Neural crest cell (in vitro differentiated cells): Measurements from ENCODE around the gene TCFL5. TPM values are rescaled to one million over a fixed set of nuclear protein-coding genes. Genes with fewer than 3 reads are reported as not detected.
A peak's percentile ranks its signal among the peaks of the same experiment; 100 is the strongest.
"Not testable (repeated sequence)": the region's sequence is repeated elsewhere in the genome, so short reads cannot be mapped to it uniquely, and the experiment has no call there.

ENCODE experiments used
- DNase-seq: peaks from one replicate; pipeline ENCODE4 v3.0.0; 2021; ENCODE audit warnings: low read depth, mixed read lengths, low spot score
- H3K27ac Mint-ChIP-seq: one replicate; pipeline ENCODE4 v1.8.0; 2021; ENCODE audit warnings: mild to moderate bottlenecking, mixed read lengths; ENCODE audit not compliant: unreplicated experiment
- H3K27me3 Mint-ChIP-seq: 2 replicates; pipeline ENCODE4 v1.8.0; 2021; ENCODE audit warnings: low read depth, mild to moderate bottlenecking, mixed read lengths
- H3K36me3 Mint-ChIP-seq: 2 replicates; pipeline ENCODE4 v1.8.0; 2021; ENCODE audit warnings: low read depth, mild to moderate bottlenecking, mixed read lengths
- H3K4me1 Mint-ChIP-seq: 2 replicates; pipeline ENCODE4 v1.8.0; 2021; ENCODE audit warnings: mixed read lengths
- H3K4me3 Mint-ChIP-seq: one replicate; pipeline ENCODE4 v1.8.0; 2021; ENCODE audit warnings: mild to moderate bottlenecking, mixed read lengths
- H3K9me3 Mint-ChIP-seq: 2 replicates; pipeline ENCODE4 v1.8.0; 2021; ENCODE audit warnings: mixed read lengths
- total RNA-seq: library from RNA; stranded (reverse); gene quantifications from 2 replicates; pipeline ENCODE4 v1.2.1, GENCODE V29; 2021
- TF ChIP-seq, protein P1 (sequence below): fragments of 200-600 bp; sonication (generic); conservative IDR thresholded peaks from 2 replicates; pipeline ENCODE4 v1.5.0; 2021; ENCODE audit warnings: antibody characterized with exemption, mild to moderate bottlenecking

The TCFL5 gene
- total RNA-seq, 1 donor from 2014 or later, result 17.6 TPM

DNA sequence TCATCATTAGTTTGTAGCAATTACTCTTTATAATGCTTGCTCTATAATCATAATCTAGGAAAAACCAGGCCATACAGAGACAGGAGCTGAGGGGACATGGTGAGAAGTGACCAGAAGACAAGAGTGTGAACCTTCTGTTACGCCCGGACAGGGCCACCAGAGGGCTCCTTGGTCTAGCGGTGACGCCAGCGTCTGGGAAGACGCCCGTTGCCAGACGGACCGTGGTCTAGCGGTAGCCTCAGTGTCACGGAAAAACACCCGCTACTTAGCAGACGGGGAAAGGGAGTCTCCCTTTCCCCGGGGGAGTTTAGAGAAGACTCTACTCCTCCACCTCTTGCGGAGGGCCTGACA lies 12.0 kb upstream of the TCFL5 start:
- Mint-ChIP-seq H3K4me1 (peaks cover 20% of the 10 kb centered on the region), H3K4me3 (peak overlapping the region; percentile 49), H3K27me3 (peaks cover 13% of the 10 kb centered on the region)
- H3K36me3 Mint-ChIP-seq, H3K27ac Mint-ChIP-seq, H3K9me3 Mint-ChIP-seq: not testable (repeated sequence)
- peak; percentile 60 for DNase-seq
- TF ChIP-seq, protein P1, sequence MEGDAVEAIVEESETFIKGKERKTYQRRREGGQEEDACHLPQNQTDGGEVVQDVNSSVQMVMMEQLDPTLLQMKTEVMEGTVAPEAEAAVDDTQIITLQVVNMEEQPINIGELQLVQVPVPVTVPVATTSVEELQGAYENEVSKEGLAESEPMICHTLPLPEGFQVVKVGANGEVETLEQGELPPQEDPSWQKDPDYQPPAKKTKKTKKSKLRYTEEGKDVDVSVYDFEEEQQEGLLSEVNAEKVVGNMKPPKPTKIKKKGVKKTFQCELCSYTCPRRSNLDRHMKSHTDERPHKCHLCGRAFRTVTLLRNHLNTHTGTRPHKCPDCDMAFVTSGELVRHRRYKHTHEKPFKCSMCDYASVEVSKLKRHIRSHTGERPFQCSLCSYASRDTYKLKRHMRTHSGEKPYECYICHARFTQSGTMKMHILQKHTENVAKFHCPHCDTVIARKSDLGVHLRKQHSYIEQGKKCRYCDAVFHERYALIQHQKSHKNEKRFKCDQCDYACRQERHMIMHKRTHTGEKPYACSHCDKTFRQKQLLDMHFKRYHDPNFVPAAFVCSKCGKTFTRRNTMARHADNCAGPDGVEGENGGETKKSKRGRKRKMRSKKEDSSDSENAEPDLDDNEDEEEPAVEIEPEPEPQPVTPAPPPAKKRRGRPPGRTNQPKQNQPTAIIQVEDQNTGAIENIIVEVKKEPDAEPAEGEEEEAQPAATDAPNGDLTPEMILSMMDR, result peak; percentile 65

- H3K27ac Mint-ChIP-seq, result no peak overlapping the region
- TF ChIP-seq, protein P1, result no peak
- peaks cover 13% of the 10 kb centered on the region for H3K27me3 Mint-ChIP-seq
- H3K9me3 Mint-ChIP-seq, result peaks cover 2% of the 10 kb centered on the region
- no peak for DNase-seq
- H3K4me1 Mint-ChIP-seq, result peaks cover 20% of the 10 kb centered on the region
- H3K4me3 Mint-ChIP-seq, result peak overlapping the region; percentile 49
- H3K36me3 Mint-ChIP-seq, result peaks cover 2% of the 10 kb centered on the region
Measured at GRCh38 chr20:62873280-62873679, 11.7 kb upstream of the TCFL5 start.

DNA sequence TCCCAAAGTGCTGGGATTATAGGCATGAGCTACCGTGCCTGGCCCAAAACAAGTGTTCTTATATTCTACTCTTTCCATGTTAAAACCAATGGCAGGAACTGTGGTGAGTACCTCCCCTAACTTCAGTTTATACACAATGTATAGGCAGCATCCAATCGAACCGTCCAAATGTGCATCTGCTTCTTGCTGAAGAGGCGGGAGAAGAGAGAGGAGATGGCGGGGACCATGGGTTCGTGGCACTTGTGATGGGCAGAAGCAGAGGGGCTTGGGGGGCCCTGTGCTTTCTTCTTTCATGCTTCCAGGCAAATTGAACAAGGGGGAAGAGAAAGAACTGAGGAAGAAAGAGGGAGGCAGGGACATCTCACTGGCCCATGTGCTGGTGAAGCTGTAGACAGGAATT lies 11.2 kb upstream of the TCFL5 start:
- DNase-seq, result no peak
- TF ChIP-seq, protein P1, result no peak
- Mint-ChIP-seq H3K9me3 (peaks cover 2% of the 10 kb centered on the region), H3K4me1 (peaks cover 20% of the 10 kb centered on the region), H3K4me3 (peak overlapping the region; percentile 45), H3K36me3 (peaks cover 2% of the 10 kb centered on the region), H3K27ac (no peak overlapping the region), H3K27me3 (peaks cover 15% of the 10 kb centered on the region)

GRCh38 chr20:62872184-62872847 lies 10.7 kb upstream of the TCFL5 start:
- H3K4me1 Mint-ChIP-seq, result peaks cover 20% of the 10 kb centered on the region
- TF ChIP-seq, protein P1, result no peak
- H3K36me3 Mint-ChIP-seq, result peaks cover 2% of the 10 kb centered on the region
- no peak overlapping the region for H3K27ac Mint-ChIP-seq
- DNase-seq, result no peak
- peaks cover 2% of the 10 kb centered on the region for H3K9me3 Mint-ChIP-seq
- peaks cover 15% of the 10 kb centered on the region for H3K27me3 Mint-ChIP-seq
- H3K4me3 Mint-ChIP-seq, result peak overlapping the region; percentile 45

DNA sequence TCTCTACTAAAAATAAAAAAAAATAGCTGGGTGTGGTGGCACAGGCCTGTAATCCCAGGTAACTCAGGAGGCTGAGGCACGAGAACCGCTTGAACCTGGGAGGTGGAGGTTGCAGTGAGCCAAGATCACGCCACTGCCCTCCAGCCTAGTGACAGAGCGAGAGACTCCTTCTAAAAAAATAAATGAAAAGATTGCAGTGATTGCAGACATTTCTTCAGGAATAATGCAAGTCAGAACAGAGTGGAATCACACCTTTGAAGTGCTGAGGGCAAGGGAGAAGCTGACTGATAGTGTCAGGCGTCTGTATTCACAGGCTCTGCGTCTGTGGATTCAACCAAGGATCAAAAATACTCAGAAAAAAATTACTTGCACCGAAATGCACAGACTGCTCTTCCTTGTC lies 2.6 kb upstream of the TCFL5 start:
- TF ChIP-seq, protein P1, result no peak

More for the DNA sequence above, 2.6 kb upstream of the TCFL5 start:
- H3K27me3 Mint-ChIP-seq, result peaks cover 15% of the 10 kb centered on the region
- H3K36me3 Mint-ChIP-seq, result no peaks in the 10 kb centered on the region
- no peak for DNase-seq
- peaks cover 19% of the 10 kb centered on the region for H3K4me1 Mint-ChIP-seq
- peaks cover 2% of the 10 kb centered on the region for H3K9me3 Mint-ChIP-seq
- no peak overlapping the region for H3K27ac Mint-ChIP-seq
- no peak overlapping the region for H3K4me3 Mint-ChIP-seq
